HCEC 1CT (cell line): Measurements from ENCODE around the gene G6PC3.
"Not testable (repeated sequence)": the region's sequence is repeated elsewhere in the genome, so short reads cannot be mapped to it uniquely, and the experiment has no call there.

Experiments used
- DNase-seq: peaks from one replicate; pipeline ENCODE4 v3.0.0-alpha.2; 2017

G6PC3 gene

DNA sequence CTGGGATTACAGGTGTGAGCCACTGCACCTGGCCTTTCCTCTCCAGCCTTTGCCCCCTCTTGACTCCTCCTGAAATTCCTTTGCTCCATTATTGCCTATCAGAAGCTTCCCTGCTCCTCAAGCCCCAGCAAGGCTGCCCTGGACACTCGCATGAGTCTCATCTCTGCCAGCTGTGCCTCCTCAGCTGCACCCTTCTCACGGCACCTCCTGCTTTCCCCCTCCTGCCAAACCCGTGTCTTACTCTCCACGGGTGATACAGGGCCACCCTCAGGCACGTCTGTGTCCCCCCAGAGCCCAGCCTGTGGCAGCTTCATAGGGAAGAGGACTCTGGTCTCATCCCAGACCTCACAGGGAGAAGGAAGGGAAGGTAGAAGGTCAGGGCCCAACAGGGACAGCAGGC, 15.4 kb downstream of the G6PC3 start:
- DNase-seq: no peak

DNA sequence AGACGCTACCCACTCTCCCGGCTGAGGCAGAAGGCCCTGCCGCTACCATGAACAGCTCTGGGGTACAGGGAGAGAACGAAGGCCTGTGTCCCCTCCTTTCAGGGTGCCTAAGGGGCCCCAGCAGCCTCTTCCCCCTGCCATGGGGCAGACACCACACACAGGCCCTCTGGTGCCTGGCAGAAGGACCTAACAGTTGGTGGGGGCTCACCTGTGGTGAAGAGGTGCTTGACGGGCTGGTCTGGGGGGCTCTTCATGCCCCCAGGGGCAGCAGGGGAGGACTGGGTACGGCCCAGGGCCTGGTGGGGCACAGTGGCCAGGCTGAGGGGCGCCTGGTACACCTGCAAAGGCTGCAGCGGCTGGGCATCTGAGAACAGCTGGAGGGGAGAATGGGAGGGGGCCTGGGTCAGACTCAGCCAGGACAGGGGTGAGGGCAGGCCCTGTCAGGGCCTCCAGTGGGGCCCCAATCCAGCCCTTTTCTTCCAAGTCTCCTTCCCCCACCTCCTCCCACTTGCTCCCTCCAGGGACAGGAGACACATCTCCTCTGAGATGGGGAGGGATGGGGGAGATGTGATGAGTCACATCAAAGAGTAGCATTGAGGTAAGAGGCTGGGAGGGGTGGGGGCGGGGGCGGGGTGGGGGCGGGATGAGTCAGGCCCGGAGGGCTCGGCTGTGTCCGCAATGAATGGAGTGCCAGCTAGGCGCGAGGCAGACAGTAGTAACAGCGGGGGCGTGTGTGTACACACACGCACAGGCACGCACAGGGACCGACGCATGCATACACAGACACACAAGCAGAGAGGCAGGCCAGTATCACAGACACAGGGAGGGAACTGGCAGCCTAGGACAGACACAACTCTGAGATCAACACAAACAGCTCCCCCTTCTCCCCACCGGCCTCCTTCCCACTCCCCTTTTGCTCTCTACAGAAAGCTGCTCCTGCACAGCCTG, 16.1 kb downstream of the G6PC3 start:
- peak; percentile 81 for DNase-seq

DNA sequence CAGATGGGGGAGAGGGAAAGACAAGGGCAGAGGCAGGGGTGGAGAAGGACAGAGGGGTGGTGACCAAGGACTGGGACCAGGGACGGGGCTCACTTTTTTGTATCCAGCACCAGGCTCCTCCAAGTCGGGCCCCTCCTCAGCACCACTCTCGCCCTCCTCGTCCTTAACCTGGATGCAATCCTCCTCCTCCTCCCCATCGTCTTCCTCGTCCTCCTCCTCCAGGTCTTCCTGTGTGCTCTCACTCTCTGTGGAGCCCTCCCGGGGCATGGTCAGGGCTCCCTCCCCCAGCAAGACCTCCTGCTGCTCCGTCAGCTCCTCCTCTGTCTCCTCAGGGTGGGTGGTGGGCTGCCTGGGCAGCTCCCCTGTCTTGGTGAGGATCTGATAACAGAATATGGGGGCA, 16.8 kb downstream of the G6PC3 start:
- no peak for DNase-seq

DNA sequence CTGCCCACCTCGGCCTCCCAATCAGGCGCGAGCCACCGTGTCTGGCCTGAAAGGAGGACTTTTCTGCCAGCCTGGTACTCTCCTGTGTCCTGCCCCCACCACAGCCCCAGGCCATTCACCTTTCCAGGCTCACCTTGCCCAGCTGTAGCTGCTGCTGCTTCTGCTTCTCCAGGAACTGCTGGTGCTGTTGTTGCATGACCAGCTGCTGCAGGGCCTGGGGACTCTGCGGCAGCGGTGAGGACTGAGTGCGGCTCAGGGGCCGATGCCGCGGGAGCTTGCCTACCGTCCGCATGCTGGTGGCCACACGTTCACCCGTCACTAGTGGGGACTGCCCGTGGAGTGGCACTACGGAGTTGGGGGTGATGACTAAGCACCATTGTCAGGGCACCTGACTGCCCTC, 17.7 kb downstream of the G6PC3 start:
- DNase-seq: no peak

DNA sequence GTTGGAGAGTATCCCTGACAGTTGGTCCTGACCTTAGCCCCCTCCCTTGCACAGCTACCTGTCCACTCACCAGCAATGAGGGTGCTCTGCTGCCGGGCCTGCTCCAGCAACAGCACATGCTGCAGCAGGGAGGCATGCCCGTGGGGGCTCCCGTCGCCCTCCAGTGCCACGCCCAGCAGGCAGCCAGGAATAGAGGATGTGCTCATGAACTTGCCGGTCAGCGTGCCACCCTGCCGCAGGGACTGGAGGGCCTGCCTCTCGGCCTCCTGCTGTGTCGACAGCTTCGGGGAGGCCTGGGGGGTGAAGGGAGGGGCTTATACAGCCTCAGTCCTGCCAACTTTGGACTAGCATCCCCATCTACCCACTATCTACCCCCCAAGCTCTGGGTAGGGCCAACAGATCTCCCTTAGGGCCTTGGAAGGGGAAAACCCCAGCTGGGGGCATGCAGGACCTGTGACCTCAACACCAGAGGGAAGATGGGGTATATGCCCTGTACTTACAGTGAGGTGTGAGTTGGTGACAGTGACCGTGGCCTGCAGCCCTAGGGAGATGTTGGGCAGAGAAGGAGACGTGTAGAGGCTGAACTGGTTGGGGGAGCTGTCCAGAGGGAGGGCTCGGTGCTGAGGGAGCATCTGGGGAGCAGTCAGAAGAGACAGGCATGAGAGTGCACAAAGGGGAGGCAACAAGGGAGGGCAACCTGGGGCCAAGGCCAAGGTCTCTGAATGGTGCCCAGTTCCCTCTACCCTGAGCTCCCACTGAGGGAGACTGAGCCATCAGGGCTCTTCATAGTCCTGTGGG, 20.9 kb downstream of the G6PC3 start:
- DNase-seq: no peak

DNA sequence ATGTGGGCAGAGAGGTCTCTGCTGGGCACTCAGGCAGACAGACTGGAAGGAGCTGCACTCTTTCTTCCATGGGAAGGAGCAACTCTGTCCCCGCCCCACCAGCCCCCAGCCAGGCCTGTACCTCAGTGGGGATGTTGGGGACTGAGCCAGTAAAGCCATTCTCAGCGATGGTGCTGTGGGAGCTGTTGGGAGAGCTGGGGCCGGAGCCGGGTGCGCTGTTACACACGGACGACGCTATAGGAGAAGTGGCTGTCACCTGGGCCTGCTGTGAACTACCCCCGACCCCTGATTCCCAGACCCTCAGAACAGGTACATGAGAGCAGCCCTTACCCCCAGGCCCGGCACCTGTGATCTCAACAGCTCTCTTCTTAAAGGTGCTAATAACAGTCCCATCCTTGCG, 21.5 kb downstream of the G6PC3 start:
- DNase-seq: no peak

DNA sequence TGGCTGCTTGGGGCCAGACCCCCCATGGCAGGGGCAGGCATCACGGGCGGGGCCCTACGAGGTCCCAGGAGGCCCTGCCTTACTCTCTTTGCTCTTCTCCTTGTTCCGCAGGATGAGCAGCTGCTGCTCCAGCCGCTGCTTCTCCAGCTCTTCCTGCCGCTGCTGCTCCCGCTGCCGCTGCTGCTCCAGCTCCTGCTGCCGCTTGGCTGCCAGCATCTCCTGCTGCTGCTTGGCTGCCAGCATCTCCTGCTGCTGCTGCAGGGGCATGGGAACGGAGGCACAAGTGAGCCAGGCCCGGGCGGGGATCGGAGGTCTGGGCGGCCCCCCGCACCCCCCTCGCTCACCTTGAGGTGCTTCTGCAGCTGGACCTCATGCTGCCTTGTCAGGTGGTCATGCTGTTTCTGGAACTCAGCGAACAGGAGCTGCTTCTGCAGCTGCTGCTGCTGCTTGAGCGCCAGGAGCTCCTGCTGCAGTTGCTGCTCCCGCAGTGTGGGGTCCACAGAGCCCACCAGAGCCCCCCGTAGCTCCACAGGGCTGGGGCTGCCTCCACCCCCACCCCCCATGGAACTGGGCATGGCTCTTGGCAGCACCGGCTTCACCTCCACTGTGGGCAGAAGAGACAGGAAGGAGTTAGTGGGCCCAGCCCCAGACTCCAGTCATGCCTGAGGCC, 22.8 kb downstream of the G6PC3 start:
- DNase-seq: no peak

DNA sequence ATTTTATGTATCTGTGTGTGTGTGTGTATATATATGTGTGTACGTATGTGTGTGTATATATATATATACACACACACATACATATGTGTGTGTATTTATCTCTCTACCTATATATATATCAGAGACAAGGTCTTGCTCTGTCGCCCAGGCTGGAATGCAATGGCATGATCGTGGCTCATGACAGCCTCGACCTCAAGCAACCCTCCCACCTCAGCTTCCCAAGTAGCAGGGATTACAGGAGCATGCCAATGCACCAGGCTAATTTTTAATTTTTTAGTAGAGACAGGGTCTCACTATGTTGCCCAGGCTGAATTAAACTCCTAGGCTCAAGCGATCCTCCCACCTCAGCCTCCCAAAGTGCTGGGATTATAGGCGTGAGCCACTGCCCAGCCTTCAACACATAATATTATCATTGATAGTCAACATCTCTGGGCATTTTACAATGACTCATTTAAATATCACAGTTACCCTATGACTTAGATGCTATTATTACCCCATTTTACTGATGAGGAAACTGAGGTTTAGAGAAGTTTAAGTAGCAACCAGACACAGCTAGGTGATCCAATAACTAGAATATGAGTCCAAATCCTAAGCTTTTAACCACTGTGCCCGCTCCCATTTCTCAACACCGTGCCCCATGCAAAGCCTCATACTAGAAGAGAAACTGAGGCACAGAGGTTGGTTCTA, 24.3 kb downstream of the G6PC3 start:
- DNase-seq: no peak

DNA sequence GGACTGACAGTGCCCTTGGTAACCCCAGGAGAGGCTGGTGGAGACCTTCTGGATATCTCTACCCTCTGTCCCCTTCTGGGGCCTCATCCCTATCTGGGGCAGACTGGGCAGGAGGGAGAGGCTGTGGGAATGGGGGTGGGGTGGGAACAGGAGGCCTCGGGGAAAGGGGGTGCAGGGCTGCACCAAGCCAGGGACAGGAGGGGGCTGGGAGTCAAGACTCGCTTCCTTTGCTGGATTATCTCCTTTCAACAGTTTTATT, 24.8 kb downstream of the G6PC3 start:
- no peak for DNase-seq

DNA sequence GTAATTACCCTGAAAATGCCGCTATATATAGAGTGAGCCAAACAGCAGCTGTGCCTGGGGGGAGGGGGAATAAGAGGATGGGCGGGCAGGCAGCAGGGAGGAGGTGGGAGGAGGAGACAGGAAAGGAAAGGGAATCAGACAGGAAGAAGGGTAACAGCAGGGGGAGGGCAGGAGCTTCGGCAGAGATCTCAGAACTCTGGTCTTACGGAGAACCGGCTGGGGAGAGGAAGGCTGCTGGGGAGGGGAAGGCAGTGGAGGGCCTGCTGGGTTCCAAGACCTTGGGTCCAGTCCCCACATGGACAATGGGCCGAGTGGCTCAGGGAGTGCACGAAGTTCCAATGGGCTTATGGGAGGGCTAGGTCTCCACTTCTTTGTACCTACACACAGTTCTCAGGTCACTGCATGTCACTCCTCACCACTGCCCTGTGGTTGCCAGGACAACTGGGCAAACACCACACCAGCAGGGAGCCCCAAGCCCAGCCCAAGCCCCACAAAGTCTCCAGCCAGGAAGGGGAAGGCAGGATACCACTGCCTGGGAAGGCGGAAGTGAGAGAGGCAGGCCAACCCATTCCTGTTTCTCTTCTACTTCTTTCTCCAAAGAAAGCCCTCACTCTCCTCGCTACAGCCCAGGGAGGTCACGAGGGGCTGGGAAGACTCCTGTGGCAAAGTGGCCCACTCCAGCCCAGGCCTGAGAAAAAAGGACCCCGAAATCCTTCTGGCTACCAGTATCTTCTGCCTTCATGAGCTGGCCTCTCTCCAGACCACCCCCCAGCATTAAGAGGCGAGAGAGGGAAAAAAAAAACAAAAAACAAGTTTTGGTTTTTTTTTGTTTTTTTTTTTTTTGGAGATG, 25.3 kb downstream of the G6PC3 start:
- peak; percentile 93 for DNase-seq

DNA sequence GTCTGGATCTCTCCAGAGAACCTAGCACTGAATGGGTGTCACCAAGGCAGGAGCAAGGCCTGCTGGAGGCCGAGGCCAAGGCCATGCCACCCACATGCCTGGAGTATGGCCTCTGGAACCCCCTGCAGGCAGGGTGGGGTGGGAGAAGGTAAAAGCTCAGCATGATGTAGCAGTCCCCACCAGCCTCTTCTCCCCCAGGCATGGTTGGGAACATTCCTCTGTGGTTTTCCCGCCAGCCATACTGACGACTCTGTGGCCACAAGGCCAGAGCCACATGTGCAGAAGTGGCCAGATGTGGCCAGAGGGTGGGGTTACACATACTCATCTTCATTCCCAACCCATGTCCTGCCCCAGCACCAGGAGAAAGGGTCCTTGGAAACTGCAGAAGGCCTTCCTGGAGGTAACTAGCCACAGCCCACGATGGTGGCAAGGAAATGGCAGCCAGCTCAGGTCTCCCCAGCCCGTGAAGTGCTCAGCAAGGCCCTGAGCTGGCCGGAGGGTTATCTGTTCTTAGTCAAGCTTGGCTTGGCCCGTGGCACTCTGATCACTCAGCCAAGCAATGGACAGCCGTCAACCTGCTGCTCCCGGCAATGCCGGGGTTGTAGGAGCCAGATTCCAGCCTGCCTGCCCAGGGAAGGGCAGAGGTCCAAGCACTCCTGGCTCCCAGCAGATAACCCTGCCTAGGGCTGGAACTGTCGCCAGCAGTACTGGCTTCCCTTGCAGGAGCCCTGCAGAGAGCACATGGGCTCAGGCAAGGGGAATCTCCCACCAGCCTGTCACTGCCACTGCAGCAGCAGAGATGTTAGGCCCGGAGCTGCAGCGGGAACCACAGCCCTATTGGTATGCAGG, 26.8 kb downstream of the G6PC3 start:
- peak; percentile 35 for DNase-seq

DNA sequence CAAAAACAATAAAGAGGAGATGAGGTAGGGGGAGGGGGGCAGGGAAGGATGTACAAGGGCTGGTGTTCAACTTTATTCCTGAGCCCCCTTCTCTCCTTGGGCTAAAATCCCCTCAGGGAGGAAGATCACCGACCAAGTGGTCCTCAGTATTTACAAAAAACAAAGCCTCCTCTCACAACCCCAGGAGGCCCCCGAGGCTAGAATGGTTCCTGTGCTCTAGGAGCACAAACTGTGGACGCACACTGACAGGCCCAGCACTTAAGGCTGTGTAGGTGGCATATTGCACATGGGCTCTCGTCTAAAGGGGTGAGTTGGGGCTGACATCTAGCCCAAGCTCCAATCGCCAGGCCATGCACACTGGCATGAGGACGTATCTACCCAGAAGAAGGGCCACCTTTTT, 31.3 kb downstream of the G6PC3 start:
- not testable (repeated sequence) for DNase-seq

DNA sequence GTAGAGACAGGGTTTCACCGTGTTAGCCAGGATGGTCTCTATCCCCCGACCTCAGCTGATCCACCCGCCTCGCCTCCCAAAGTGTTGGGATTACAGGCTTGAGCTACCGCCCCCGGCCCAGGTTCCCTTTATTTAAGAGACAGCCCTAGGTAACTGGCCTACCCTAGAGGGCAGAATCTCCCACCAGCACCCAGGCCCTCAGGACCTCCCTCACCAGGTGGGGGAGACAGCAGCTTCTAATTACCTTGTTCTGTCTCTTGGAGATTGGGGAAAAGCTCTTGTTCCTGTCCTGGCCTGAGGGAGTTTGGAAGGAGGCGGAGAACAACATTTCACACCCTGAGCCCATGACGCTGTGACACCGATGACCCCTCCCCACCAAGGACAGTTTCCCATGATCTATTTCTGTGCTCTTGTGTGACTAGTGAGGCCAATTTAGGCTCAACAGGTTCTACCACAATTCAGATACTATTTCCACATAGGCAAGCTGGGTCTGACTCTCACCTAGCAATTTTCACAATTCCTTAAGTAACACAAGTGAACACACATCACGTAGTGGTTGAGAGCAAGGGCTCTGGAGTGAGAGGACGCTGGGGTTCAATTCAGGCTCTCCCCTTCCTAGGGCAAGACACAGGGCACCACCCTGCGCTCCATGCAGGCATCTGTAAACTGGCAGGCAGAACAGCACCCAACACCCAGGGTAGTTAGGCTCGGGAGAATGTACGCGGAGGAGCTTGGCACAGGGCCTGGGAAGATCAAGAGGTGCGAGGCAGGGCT, 32.5 kb downstream of the G6PC3 start:
- no peak for DNase-seq

DNA sequence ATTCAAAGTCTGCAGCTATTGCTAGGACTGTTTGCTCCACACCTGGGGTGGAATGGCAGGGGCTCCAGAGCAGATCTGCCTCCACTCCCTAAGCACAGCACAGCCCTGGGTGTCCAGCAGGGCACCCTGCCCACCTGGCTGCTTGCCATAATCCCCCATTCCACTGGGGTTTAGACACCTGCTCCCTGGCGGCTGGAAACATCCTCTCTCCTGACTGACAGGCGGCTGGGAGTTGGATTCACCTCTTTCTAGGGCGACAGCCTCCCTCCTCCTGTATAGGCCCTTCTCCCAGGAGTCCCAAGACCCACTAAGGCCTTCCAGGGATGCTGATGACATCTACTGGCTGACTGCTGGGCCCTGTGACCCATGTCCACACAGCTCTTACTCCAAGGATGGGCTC, 34.9 kb downstream of the G6PC3 start:
- no peak for DNase-seq

DNA sequence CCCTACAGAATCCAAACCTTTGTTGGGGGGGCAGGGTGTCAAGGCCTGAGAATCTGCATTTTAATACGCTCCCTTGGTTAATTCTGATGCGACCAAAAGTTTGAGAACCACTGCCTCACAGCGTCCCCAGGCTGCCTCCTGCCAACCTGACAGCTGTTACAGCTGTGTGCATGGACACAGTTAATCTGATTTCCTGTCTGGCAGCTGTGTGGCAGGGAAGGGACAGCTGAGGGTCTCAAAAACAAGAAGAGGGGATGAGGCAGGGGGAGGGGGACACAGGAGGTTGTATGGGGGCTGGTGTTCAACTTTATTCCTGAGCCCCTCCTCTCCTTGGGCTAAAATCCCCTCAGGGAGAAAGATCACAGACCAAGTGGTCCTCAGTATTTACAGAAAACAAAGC, 35.4 kb downstream of the G6PC3 start:
- no peak for DNase-seq

DNA sequence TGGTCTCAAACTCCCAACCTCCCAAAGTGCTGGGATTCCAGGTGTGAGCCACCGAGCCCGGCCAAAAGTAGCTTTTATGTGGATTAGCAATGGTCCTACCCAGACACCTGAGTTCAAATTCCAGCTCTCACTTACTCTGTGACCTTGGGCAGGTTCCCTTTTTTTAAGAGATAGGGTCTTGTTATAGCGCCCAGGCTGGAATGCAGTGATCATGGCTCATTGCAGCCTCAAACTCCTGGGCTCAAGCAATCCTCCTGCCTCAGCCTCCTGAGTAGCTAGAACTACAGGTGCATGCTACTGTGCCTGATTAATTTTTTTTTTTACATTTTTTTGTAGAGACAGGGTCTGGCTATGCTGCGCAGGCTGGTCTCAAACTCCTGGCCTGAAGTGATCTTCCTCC, 36.3 kb downstream of the G6PC3 start:
- DNase-seq: no peak

DNA sequence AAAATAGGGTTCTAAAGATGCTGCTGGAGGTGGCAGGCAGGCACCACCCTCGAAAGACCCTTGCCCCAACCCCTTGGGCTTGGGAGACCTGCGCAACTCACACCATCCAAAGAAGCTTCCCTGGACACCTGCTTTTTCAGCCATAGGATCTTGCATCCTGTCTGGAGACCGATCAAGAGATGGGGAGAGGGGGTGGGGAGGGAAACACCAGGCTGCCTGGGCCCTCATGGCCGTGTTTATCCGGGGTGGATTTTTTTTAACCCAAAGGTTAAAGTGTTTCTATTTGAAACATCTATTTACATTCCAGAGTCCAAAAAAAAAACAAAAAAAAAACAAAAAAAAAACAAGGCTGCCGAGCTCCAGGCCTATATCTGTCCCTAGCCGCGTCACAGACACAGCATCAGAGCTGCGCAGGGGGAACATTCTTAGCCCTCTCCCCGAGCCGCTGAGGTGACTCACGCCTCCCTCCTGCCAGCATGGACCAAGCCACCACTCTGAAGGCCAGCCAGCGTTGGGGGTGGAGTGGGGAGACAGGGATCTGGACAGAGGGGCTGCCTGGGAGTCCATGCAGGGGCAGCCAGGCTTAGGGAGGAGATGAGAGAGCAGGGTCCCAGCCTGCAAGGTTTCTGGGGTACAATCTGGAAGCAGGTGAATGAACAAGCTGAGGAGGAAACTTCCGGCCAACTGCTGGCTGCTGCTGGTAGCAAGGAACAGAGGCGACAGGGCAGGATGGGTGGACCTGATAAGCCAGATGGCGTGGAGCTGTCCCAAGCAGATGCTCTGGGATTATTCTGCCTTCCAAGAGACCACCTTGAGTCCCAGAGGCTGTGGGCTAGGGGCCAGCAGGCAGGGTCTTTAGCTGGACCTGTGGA, 38.1 kb downstream of the G6PC3 start:
- peak; percentile 96 for DNase-seq

DNA sequence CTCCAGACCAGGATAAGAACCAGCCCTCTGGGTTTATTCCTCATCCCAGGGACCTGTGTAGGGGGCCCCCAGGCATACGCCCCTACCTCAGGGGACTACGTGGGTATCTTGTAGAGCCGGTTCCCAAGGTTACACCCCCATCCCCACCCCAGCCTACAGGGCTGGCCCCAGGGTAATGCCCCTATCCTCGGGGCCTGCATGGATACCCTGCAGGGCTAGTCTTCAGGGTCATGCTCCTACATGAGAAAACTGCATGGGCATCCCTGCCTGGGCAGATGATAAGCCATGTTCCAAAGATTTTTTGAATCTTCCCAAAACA, 38.7 kb downstream of the G6PC3 start:
- no peak for DNase-seq

DNA sequence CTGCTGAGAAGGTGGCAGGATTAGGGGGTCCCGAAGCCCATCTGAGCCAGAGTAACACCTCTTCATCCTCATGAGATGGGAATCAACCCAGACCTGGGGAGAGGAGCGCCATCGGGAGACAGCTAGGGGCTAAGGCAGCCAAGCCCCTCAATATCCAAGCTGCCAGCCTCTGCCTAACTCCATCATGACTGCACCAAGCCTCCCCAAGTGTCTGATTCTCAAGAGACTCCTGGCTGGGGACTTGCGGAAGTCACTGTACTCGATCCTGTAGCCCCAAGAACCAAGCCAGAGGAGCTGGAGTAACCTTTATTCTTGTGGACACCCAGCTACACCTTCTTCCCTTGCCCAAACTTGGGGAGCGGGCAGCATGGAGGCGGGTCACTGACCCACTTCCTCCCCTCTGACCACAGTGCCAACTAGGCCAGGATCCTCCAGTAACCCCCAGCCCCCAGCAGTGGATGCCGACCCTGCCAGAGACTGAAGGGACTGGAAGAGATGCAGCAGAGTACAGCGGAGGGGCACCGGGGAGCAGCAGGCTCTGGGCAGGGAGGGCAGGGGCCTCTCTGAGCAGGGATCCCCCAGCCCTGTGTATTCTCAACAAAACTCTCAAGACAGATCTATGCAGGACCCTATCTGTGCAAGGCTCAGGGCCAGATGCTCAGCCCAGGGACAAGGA, 39.6 kb downstream of the G6PC3 start:
- DNase-seq: no peak
